NB4 (cell line): ENCODE results near the gene PGK2.
"Not testable (repeated sequence)": the region's sequence is repeated elsewhere in the genome, so short reads cannot be mapped to it uniquely, and the experiment has no call there.

Source experiments
- DNase-seq: peaks from one replicate; pipeline ENCODE4 v3.0.0; 2010; ENCODE audit warnings: low read depth
- H3K4me3 ChIP-seq: one replicate; pipeline ENCODE4 v1.5.1; 2011; ENCODE audit warnings: mild to moderate bottlenecking, low read depth, low read length, moderate library complexity
- CTCF ChIP-seq: IDR thresholded peaks from one replicate; pipeline ENCODE4 v1.5.1; 2012; ENCODE audit warnings: low read depth, low read length
- MAX ChIP-seq: IDR thresholded peaks from 2 replicates; pipeline ENCODE4 v1.6.1; 2011; ENCODE audit warnings: low read depth, low read length
- MYC ChIP-seq: IDR thresholded peaks from 2 replicates; pipeline ENCODE4 v1.6.1; 2011; ENCODE audit warnings: low read depth, low read length
- POLR2A ChIP-seq: IDR thresholded peaks from 2 replicates; pipeline ENCODE4 v1.6.1; 2011; ENCODE audit warnings: mild to moderate bottlenecking; ENCODE audit not compliant: insufficient read length; ENCODE audit errors: extremely low read depth

Gene PGK2

GRCh38 chr6:49813248-49813647, 26.2 kb upstream of the PGK2 start:
- no peak overlapping the region for H3K4me3 ChIP-seq
- TF ChIP-seq CTCF = no peak
- DNase-seq = no peak

- TF ChIP-seq MYC (no peak), POLR2A (no peak), MAX (no peak), CTCF (no peak)
- no peak for DNase-seq
- no peak overlapping the region for H3K4me3 ChIP-seq
These were observed 19.1 kb upstream of the PGK2 start for GRCh38 chr6:49806145-49806544.

- H3K4me3 ChIP-seq = no peak overlapping the region
- DNase-seq = no peak
- no peak for TF ChIP-seq CTCF
- TF ChIP-seq POLR2A = no peak
- no peak for TF ChIP-seq MAX
- TF ChIP-seq MYC = no peak
These were observed 18.2 kb upstream of the PGK2 start for GRCh38 chr6:49805246-49805645.

GRCh38 chr6:49801525-49801924, 14.4 kb upstream of the PGK2 start:
- TF ChIP-seq CTCF (no peak), MAX (no peak), MYC (no peak), POLR2A (no peak)
- no peak for DNase-seq
- no peak overlapping the region for H3K4me3 ChIP-seq

GRCh38 chr6:49799090-49799489, 12.0 kb upstream of the PGK2 start:
- TF ChIP-seq MYC (no peak), MAX (no peak), CTCF (no peak), POLR2A (no peak)

GRCh38 chr6:49796842-49797455, 9.9 kb upstream of the PGK2 start:
- H3K4me3 ChIP-seq, DNase-seq: not testable (repeated sequence)

More at GRCh38 chr6:49799090-49799489, 12.0 kb upstream of the PGK2 start:
- no peak overlapping the region for H3K4me3 ChIP-seq
- no peak for DNase-seq
